GM12874 (cell line): ENCODE results near the gene NRM.

Experiments
- TF ChIP-seq, protein P1 (sequence below): IDR thresholded peaks from 2 replicates; pipeline ENCODE4 v1.5.1; 2011; ENCODE audit warnings: low read depth, mild to moderate bottlenecking, control low read depth, low read length, moderate library complexity; ENCODE audit not compliant: insufficient read depth

NRM gene

GRCh38 chr6:30670760-30671527 is 19.8 kb downstream of the NRM start:
- TF ChIP-seq, protein P1, sequence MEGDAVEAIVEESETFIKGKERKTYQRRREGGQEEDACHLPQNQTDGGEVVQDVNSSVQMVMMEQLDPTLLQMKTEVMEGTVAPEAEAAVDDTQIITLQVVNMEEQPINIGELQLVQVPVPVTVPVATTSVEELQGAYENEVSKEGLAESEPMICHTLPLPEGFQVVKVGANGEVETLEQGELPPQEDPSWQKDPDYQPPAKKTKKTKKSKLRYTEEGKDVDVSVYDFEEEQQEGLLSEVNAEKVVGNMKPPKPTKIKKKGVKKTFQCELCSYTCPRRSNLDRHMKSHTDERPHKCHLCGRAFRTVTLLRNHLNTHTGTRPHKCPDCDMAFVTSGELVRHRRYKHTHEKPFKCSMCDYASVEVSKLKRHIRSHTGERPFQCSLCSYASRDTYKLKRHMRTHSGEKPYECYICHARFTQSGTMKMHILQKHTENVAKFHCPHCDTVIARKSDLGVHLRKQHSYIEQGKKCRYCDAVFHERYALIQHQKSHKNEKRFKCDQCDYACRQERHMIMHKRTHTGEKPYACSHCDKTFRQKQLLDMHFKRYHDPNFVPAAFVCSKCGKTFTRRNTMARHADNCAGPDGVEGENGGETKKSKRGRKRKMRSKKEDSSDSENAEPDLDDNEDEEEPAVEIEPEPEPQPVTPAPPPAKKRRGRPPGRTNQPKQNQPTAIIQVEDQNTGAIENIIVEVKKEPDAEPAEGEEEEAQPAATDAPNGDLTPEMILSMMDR: 0 out of 2 replicates have a peak, but pooled peaks have one; percentile 5

- TF ChIP-seq, protein P1: no peak
Observed at GRCh38 chr6:30664994-30665767, 25.6 kb downstream of the NRM start.

- TF ChIP-seq, protein P1: no peak
Observed at GRCh38 chr6:30657454-30657853, 33.3 kb downstream of the NRM start.

DNA sequence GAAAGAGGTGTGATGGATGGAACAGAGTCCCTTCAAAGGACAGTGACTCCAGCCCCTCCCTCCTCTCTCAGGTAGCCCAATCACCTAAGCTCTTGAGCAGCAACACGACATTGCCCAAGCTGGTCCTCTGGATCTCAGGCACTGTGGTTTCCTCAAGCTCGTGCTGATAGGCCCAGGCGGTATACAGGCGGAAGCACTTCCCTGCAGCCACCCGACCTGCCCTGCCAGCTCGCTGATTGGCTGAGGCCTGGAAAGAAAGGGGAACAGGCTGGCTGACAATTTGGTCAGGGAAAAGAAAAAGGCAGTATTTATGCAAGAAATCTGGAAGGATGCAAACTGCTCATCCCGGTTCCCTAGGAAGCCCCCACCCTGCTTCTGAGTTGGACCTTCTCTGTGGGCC is 34.3 kb downstream of the NRM start:
- TF ChIP-seq, protein P1: no peak

GRCh38 chr6:30655743-30656094 is 35.1 kb downstream of the NRM start:
- TF ChIP-seq, protein P1: no peak

GRCh38 chr6:30654798-30655742 is 35.7 kb downstream of the NRM start:
- TF ChIP-seq, protein P1: no peak

- TF ChIP-seq, protein P1: no peak
Observed at GRCh38 chr6:30651143-30651542, 39.6 kb downstream of the NRM start.
